Activated CD4-positive, alpha-beta T cell treated with anti-CD3 and anti-CD28 coated beads for 36 hours (primary cell): ENCODE data around the gene HBZ. TPM values are rescaled to one million over a fixed set of nuclear protein-coding genes. Genes with fewer than 3 reads are reported as not detected.

Experiments
- ATAC-seq: fragments of 200-7000 bp; cut with Tn5 transposase; one replicate; pipeline ENCODE4 v1.10.0; 2021; ENCODE audit warnings: mild to moderate bottlenecking, moderate library complexity
- CTCF ChIA-PET: fragments of 350-600 bp; sonication (Branson Sonifier 250); formaldehyde crosslinking; loops from one replicate; lab custom pipeline; 2021; ENCODE audit warnings: antibody characterized with exemption; lab: Charles Lee
- POLR2A ChIA-PET: fragments of 350-600 bp; sonication (Branson Sonifier 250); formaldehyde crosslinking; loops from one replicate; lab custom pipeline; 2021; ENCODE audit warnings: antibody characterized with exemption, inconsistent platforms; lab: Charles Lee
- DNase-seq: peaks from one replicate; pipeline ENCODE4 v3.0.0-alpha.2; 2020
- H3K27ac Mint-ChIP-seq: one replicate; pipeline ENCODE4 v1.8.0; 2021; ENCODE audit warnings: mixed read lengths
- H3K27me3 Mint-ChIP-seq: one replicate; pipeline ENCODE4 v1.8.0; 2021; ENCODE audit warnings: mixed read lengths
- H3K36me3 Mint-ChIP-seq: one replicate; pipeline ENCODE4 v1.8.0; 2021; ENCODE audit warnings: low read depth, mixed read lengths
- H3K4me1 Mint-ChIP-seq: one replicate; pipeline ENCODE4 v1.8.0; 2021; ENCODE audit warnings: mixed read lengths
- H3K4me3 Mint-ChIP-seq: one replicate; pipeline ENCODE4 v1.8.0; 2021; ENCODE audit warnings: mild to moderate bottlenecking, moderate library complexity, mixed read lengths
- H3K9me3 Mint-ChIP-seq: one replicate; pipeline ENCODE4 v1.8.0; 2021; ENCODE audit warnings: low read depth, mixed read lengths
- intact Hi-C, 2 experiments: fragments of 100-400 bp; cut with DNase I in 1 of 2; cut with micrococcal nuclease in 1 of 2; formaldehyde crosslinking; loops; one replicate each; pipeline versions ENCODE4 v1.14.2 to v1.15.1; 2022 to 2024; cut with DNase I, micrococcal nuclease
- total RNA-seq, 2 experiments: library from RNA; stranded (reverse); gene quantifications; one replicate each; pipeline ENCODE4 v1.2.3, GENCODE V29; 2021

The HBZ gene
- total RNA-seq: not detected

GRCh38 chr16:152141-153128 is at the start of gene HBZ:
Gene HBZ, plus strand, starts transcription at chr16:152644. Its CDS starts 266 bp downstream, at chr16:152910.
- H3K36me3 Mint-ChIP-seq: no peaks in the 10 kb centered on the region
- intact Hi-C loops: loop anchor here (1.0 kb wide), 1 partner anchor 10 kb away; no protein-coding TSS in a partner anchor

GRCh38 chr16:104355-104754 is 48.1 kb upstream of the HBZ start:
- Mint-ChIP-seq H3K27ac (no peak overlapping the region), H3K27me3 (no peaks in the 10 kb centered on the region), H3K9me3 (no peaks in the 10 kb centered on the region), H3K4me3 (no peak overlapping the region), H3K4me1 (no peaks in the 10 kb centered on the region), H3K36me3 (peaks cover 27% of the 10 kb centered on the region)
- DNase-seq (no peak), ATAC-seq (no peak)
- ChIA-PET POLR2A (no interaction called here), CTCF (interaction anchor here (0.6 to 2.0 kb wide), 7 partner anchors 18 to 251 kb away, joined by 3 to 11 read pairs (median 3); no protein-coding TSS in a partner anchor)
- intact Hi-C loops: no loop called here

More at GRCh38 chr16:152141-153128, at the start of gene HBZ:
- peaks cover 5% of the 10 kb centered on the region for H3K4me1 Mint-ChIP-seq
- DNase-seq (no peak), ATAC-seq (no peak)
- no peak within 1 kb of the TSS for H3K27ac Mint-ChIP-seq
- H3K9me3 Mint-ChIP-seq: no peaks in the 10 kb centered on the region
- H3K4me3 Mint-ChIP-seq: no peak within 1 kb of the TSS
- ChIA-PET CTCF (no interaction called here), POLR2A (interaction anchor here (0.7 kb wide), 1 partner anchor 10 kb away, joined by 3 read pairs; no protein-coding TSS in a partner anchor)
- H3K27me3 Mint-ChIP-seq: peaks cover 27% of the 10 kb centered on the region

DNA sequence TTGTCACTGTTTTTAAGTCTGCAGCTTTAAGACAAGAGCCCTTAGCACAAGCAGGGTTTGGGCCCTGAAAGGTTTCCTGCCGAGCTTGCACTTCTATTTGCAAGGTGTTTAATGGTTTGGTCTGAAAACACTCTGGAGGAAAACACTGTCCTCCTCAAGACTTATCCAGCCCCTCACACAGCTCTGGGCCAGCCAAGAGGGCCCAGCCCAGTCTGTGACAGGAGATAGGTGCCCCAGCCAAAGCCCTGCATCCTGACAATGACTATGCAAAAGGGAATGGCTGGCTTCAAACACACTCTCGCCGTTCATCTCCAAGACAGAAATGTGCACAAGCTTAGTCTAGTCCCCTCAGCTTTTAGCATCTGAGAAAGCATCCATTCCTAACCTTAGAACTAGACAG is 47.5 kb upstream of the HBZ start:
- Mint-ChIP-seq H3K27ac (no peak overlapping the region), H3K4me3 (no peak overlapping the region), H3K4me1 (no peaks in the 10 kb centered on the region), H3K36me3 (peaks cover 32% of the 10 kb centered on the region), H3K27me3 (no peaks in the 10 kb centered on the region), H3K9me3 (no peaks in the 10 kb centered on the region)
- CTCF ChIA-PET: interaction anchor here (0.5 to 2.5 kb wide), 8 partner anchors 14 to 257 kb away, joined by 3 to 11 read pairs (median 3); no protein-coding TSS in a partner anchor
- POLR2A ChIA-PET: no interaction called here
- DNase-seq (no peak), ATAC-seq (no peak)
- intact Hi-C loops: no loop called here

DNA sequence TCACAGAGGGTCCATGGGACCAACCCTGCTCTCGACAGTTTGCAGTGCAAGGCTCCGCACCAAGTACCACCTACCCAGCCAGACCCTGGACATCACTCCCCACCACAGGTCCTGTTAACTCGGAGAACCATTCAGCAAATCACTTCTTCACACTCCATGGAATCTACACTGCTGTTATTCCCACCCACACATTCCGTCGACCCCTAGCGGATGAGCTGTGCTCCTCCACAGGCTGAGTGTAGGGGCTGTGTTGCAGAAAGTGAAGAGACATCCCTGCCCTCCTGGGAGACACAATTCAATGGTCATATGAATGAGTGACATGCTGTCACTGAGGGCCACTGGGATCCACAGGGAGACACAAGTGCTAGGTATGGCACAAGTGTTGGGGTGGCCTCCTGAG is 46.9 kb upstream of the HBZ start:
- CTCF ChIA-PET: interaction anchor here (0.8 to 4.4 kb wide), 8 partner anchors 9 to 257 kb away, joined by 3 to 59 read pairs (median 6); no protein-coding TSS in a partner anchor
- Mint-ChIP-seq H3K36me3 (peaks cover 27% of the 10 kb centered on the region), H3K9me3 (no peaks in the 10 kb centered on the region), H3K27me3 (no peaks in the 10 kb centered on the region), H3K4me3 (no peak overlapping the region), H3K4me1 (no peaks in the 10 kb centered on the region), H3K27ac (no peak overlapping the region)
- POLR2A ChIA-PET: interaction anchor here (0.6 kb wide), 1 partner anchor 12 kb away, joined by 3 read pairs; no protein-coding TSS in a partner anchor
- intact Hi-C loops: no loop called here
- DNase-seq (no peak), ATAC-seq (no peak)

DNA sequence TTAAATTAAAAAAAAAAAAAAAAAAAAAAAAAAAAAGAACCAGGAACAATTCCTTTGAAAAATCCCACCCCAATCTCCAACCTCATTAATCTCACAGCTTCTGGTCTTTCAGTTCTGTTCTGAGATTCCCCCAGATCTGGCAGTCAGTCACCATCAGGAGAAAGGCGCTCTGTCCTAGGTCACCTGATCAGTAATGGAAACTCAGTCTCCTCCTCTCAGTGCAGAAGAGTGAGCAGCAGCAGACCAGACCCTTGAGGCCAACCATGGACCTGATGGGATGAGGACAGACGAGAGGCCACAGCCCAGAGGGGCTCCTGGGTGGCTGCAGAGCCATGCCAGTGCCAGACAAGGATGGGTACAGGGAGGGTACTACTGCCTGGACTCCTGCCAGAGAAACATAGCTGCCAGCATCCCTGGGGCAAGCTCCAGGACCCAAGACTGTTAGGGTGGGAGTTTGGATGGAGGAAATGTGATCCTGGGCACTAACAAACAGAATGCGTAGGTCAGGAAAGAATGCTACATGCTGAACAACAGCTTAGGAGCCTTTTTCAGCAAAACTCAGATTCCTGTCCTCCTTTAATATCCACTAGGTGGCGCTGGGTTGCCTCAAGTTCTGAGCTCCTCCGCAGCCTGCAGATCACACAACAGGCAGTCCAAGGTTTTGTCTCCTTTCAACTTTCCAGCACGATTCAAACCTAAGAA is 45.7 kb upstream of the HBZ start:
- CTCF ChIA-PET: interaction anchor here (0.6 to 4.4 kb wide), 42 partner anchors 9 to 255 kb away, joined by 3 to 59 read pairs (median 5); partner anchors contain the start of genes HBM, HBQ1 and POLR3K
- intact Hi-C loops: loop anchor here (1.0 to 2.0 kb wide), 3 partner anchors 75 to 256 kb away; no protein-coding TSS in a partner anchor
- no peaks in the 10 kb centered on the region for H3K27me3 Mint-ChIP-seq
- H3K4me1 Mint-ChIP-seq: no peaks in the 10 kb centered on the region
- H3K27ac Mint-ChIP-seq: no peak overlapping the region
- ATAC-seq: peak; percentile 81
- DNase-seq: peak; percentile 72
- no peaks in the 10 kb centered on the region for H3K9me3 Mint-ChIP-seq
- H3K4me3 Mint-ChIP-seq: no peak overlapping the region
- POLR2A ChIA-PET: interaction anchor here (0.7 to 1.1 kb wide), 3 partner anchors 22 to 256 kb away, joined by 3 to 4 read pairs (median 4); no protein-coding TSS in a partner anchor
- H3K36me3 Mint-ChIP-seq: peaks cover 27% of the 10 kb centered on the region

DNA sequence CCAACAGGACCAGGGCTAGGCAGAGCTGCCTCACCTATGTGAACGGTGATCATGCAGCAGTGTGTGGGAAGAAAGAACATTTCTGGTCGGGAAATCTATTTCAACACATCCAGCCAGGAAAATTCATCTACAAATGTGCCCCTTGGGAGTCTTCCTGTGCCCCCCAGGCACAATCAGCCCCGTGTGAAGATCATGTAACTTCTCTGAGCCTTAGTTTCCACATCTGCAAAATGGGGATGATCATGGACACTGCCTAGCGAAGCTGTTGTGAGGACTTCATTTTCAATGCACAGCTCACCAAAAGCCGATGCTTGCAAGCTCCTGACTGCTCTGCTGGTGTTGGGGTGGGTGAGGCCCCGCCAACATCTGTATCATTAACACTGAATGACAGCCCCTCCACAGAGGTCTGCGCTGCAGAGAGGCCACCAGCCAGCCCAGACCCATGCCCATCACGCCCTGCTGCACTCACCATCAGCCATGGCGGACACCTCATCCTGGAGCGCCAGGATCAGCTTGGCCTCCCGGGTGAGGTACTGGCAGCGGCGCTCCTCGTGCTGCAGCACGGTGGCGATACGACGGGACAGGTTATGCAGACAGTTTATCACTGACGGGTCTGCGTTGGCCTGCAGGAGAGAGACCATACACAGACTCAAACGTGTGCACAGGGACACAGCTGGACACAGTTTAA is 40.1 kb upstream of the HBZ start:
- Mint-ChIP-seq H3K4me3 (no peak overlapping the region), H3K4me1 (peaks cover 10% of the 10 kb centered on the region), H3K27me3 (no peaks in the 10 kb centered on the region), H3K27ac (no peak overlapping the region), H3K36me3 (peaks cover 33% of the 10 kb centered on the region), H3K9me3 (no peaks in the 10 kb centered on the region)
- ATAC-seq (no peak), DNase-seq (no peak)
- POLR2A ChIA-PET: no interaction called here
- CTCF ChIA-PET: interaction anchor here (0.8 kb wide), 1 partner anchor 69 kb away, joined by 4 read pairs; no protein-coding TSS in a partner anchor
- intact Hi-C loops: no loop called here

GRCh38 chr16:114327-114726 is 38.1 kb upstream of the HBZ start:
- Mint-ChIP-seq H3K4me1 (peaks cover 10% of the 10 kb centered on the region), H3K9me3 (no peaks in the 10 kb centered on the region), H3K27me3 (no peaks in the 10 kb centered on the region), H3K4me3 (no peak overlapping the region), H3K27ac (no peak overlapping the region), H3K36me3 (peaks cover 39% of the 10 kb centered on the region)
- CTCF ChIA-PET: no interaction called here
- POLR2A ChIA-PET: no interaction called here
- intact Hi-C loops: no loop called here
- DNase-seq (no peak), ATAC-seq (no peak)

- Mint-ChIP-seq H3K9me3 (no peaks in the 10 kb centered on the region), H3K36me3 (peaks cover 33% of the 10 kb centered on the region), H3K27me3 (no peaks in the 10 kb centered on the region), H3K27ac (no peak overlapping the region), H3K4me3 (no peak overlapping the region), H3K4me1 (peaks cover 10% of the 10 kb centered on the region)
- intact Hi-C loops: no loop called here
- ChIA-PET POLR2A (no interaction called here), CTCF (interaction anchor here (0.6 to 1.2 kb wide), 3 partner anchors 9 to 19 kb away, joined by 3 read pairs; no protein-coding TSS in a partner anchor)
- ATAC-seq (no peak), DNase-seq (no peak)
Observed at GRCh38 chr16:116015-116414, 36.4 kb upstream of the HBZ start.

GRCh38 chr16:117379-118365 is 34.8 kb upstream of the HBZ start:
- H3K27me3 Mint-ChIP-seq: no peaks in the 10 kb centered on the region
- no peak overlapping the region for H3K27ac Mint-ChIP-seq
- intact Hi-C loops: loop anchor here in 1 of 2 experiments (1.0 kb wide), 2 partner anchors 64 to 245 kb away; no protein-coding TSS in a partner anchor
- ChIA-PET CTCF (interaction anchor here (0.6 to 2.4 kb wide), 15 partner anchors 9 to 245 kb away, joined by 3 to 15 read pairs (median 4); partner anchors contain the start of genes POLR3K and SNRNP25), POLR2A (interaction anchor here (0.7 kb wide), 1 partner anchor 49 kb away, joined by 3 read pairs; no protein-coding TSS in a partner anchor)
- DNase-seq (peak; percentile 79), ATAC-seq (peak; percentile 82)
- no peaks in the 10 kb centered on the region for H3K9me3 Mint-ChIP-seq
- peaks cover 26% of the 10 kb centered on the region for H3K36me3 Mint-ChIP-seq
- no peak overlapping the region for H3K4me3 Mint-ChIP-seq
- peaks cover 10% of the 10 kb centered on the region for H3K4me1 Mint-ChIP-seq
